OCI-LY7 (cell line): ENCODE data around the gene GNAT3.

Source experiments
- EZH2phosphoT487 ChIP-seq: fragments of 200-600 bp; sonication (generic); IDR thresholded peaks from 2 replicates; pipeline ENCODE4 v1.6.1; 2018; ENCODE audit warnings: low read depth, borderline replicate concordance, mild to moderate bottlenecking, mixed run types, antibody characterized with exemption, low read length, moderate library complexity, mixed read lengths
- TF ChIP-seq, protein P1 (sequence below): fragments of 200-600 bp; sonication (generic); conservative IDR thresholded peaks from 2 replicates; pipeline ENCODE4 v1.5.1; 2014; ENCODE audit warnings: mild to moderate bottlenecking, antibody characterized with exemption, low read length, moderate library complexity, mixed read lengths

DNA sequence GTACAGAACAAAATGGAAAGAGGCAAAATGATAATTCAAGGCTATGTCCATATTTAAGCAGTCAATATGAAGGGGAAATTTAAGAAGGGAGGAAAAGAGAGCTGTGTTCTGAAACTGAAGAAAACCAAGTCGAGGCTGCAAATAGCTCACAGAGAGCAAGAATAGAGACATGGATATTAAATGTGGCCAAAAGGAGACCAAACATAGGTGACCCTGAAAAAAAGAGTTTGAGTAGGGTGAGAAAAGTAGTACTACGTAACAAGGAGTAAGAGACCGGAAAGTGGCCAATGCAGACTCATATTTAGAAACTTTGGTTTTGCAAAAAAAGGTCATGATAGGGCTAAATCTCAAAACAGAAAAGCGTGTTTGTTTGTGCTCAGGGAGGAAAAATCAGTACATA, 84.6 kb downstream of the GNAT3 start:
- TF ChIP-seq, protein P1, sequence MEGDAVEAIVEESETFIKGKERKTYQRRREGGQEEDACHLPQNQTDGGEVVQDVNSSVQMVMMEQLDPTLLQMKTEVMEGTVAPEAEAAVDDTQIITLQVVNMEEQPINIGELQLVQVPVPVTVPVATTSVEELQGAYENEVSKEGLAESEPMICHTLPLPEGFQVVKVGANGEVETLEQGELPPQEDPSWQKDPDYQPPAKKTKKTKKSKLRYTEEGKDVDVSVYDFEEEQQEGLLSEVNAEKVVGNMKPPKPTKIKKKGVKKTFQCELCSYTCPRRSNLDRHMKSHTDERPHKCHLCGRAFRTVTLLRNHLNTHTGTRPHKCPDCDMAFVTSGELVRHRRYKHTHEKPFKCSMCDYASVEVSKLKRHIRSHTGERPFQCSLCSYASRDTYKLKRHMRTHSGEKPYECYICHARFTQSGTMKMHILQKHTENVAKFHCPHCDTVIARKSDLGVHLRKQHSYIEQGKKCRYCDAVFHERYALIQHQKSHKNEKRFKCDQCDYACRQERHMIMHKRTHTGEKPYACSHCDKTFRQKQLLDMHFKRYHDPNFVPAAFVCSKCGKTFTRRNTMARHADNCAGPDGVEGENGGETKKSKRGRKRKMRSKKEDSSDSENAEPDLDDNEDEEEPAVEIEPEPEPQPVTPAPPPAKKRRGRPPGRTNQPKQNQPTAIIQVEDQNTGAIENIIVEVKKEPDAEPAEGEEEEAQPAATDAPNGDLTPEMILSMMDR: no peak
- TF ChIP-seq EZH2phosphoT487: no peak
